Ascending aorta (tissue), 2 donors: ENCODE measurements around the gene SYT8. TPM values are rescaled to one million over a fixed set of nuclear protein-coding genes. Genes with fewer than 3 reads are reported as not detected.
A peak's percentile ranks its signal among the peaks of the same experiment; 100 is the strongest.

Source experiments
- DNase-seq, 2 donors: peaks; one replicate each; pipeline ENCODE4 v3.0.0-alpha.2; 2019; ENCODE audit warnings: low spot score in 2 of 2
- H3K27ac ChIP-seq, 2 donors: fragments of 200-600 bp; sonication (generic); one replicate each; pipeline ENCODE4 v1.5.1; 2016 to 2017; ENCODE audit warnings: mild to moderate bottlenecking in 1 of 2
- H3K27me3 ChIP-seq: fragments of 200-600 bp; sonication (generic); one replicate; pipeline ENCODE4 v1.5.1; 2017
- H3K36me3 ChIP-seq, 2 donors: fragments of 200-600 bp; sonication (generic); one replicate each; pipeline ENCODE4 v1.5.1; 2016
- H3K4me1 ChIP-seq, 2 donors: fragments of 200-600 bp; sonication (generic); one replicate each; pipeline ENCODE4 v1.5.1; 2016 to 2017; ENCODE audit warnings: mild to moderate bottlenecking in 1 of 2
- H3K4me3 ChIP-seq, 2 donors: fragments of 200-600 bp; sonication (generic); one replicate each; pipeline ENCODE4 v1.5.1; 2016 to 2017; ENCODE audit warnings: mild to moderate bottlenecking in 1 of 2
- H3K9me3 ChIP-seq, 2 donors: fragments of 200-600 bp; sonication (generic); one replicate each; pipeline ENCODE4 v1.5.1; 2016
- intact Hi-C: fragments of 100-400 bp; cut with DNase I; formaldehyde crosslinking; loops from one replicate; pipeline ENCODE4 v1.15.1; 2023
- total RNA-seq: library from RNA; depleted of rRNA; stranded (reverse); fragments of >200 nt; gene quantifications from one replicate; pipeline ENCODE4 v1.1.0, GENCODE V29; 2016
- TF ChIP-seq, protein P1 (sequence below), 3 experiments: fragments of 200-600 bp in 2 of 3; fragments of 450-650 bp in 1 of 3; sonication (generic) in 2 of 3; IDR thresholded peaks; one replicate each; pipeline ENCODE4 v1.5.1; 2016 to 2019; ENCODE audit warnings: antibody characterized with exemption in 3 of 3, mild to moderate bottlenecking in 1 of 3, moderate library complexity in 1 of 3

SYT8 gene
- total RNA-seq, 1 donor from 2014 or later, result not detected

DNA sequence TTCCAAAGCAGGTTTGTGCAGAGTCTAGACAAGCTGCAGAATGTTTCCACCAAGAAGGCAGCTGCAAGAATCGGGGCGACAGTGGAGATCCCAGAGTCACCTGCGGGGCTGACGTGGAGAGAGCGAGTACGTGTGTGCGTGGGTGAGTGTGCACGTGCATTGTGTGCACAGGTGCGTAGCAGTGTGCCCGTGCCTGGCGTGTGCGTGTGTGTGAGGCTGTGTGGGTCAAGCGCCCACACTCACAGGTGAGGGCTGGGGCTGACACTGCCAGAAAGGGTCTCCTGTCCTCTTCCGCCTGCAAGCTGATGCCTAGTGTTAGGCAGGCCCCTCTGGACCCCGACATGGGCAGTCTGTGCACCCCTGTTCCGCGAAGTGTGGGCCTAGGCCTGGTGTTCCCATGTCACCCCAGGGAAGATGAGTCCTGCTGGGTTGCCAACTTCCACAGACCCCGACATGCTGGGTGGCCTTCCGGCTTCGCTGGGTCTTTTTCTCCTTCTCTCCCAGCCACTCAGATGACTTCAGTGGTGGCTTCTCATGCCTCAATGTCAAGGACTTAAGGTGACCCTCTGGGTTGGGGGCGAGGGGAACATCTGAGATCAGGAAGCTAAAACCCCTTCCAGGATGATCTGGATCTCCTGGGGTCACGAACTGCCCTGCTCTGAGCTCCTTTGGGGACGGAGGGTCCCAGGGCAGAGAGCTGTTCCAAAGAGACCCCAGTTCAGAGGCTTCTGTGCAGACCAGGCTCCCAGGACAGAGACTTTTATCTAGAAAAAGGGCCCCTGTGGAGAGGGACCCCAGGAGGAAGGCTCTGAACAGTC, 10.4 kb upstream of the SYT8 start:
- H3K36me3 ChIP-seq, result no peaks in the 10 kb centered on the region
- TF ChIP-seq, protein P1, sequence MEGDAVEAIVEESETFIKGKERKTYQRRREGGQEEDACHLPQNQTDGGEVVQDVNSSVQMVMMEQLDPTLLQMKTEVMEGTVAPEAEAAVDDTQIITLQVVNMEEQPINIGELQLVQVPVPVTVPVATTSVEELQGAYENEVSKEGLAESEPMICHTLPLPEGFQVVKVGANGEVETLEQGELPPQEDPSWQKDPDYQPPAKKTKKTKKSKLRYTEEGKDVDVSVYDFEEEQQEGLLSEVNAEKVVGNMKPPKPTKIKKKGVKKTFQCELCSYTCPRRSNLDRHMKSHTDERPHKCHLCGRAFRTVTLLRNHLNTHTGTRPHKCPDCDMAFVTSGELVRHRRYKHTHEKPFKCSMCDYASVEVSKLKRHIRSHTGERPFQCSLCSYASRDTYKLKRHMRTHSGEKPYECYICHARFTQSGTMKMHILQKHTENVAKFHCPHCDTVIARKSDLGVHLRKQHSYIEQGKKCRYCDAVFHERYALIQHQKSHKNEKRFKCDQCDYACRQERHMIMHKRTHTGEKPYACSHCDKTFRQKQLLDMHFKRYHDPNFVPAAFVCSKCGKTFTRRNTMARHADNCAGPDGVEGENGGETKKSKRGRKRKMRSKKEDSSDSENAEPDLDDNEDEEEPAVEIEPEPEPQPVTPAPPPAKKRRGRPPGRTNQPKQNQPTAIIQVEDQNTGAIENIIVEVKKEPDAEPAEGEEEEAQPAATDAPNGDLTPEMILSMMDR (IDR thresholded peaks at IDR 0.05), result no peak
- H3K4me3 ChIP-seq, result no peak overlapping the region
- DNase-seq, result no peak
- no peaks in the 10 kb centered on the region for H3K9me3 ChIP-seq
- H3K4me1 ChIP-seq, result peaks cover 44 to 73% of the 10 kb centered on the region in 2 donors
- H3K27ac ChIP-seq, result peak overlapping the region; percentile 94 to 96
- no peaks in the 10 kb centered on the region for H3K27me3 ChIP-seq
- intact Hi-C loops, result loop anchor here (10.0 kb wide), 1 partner anchor 250 kb away; the partner anchor contains the start of gene DUSP8

DNA sequence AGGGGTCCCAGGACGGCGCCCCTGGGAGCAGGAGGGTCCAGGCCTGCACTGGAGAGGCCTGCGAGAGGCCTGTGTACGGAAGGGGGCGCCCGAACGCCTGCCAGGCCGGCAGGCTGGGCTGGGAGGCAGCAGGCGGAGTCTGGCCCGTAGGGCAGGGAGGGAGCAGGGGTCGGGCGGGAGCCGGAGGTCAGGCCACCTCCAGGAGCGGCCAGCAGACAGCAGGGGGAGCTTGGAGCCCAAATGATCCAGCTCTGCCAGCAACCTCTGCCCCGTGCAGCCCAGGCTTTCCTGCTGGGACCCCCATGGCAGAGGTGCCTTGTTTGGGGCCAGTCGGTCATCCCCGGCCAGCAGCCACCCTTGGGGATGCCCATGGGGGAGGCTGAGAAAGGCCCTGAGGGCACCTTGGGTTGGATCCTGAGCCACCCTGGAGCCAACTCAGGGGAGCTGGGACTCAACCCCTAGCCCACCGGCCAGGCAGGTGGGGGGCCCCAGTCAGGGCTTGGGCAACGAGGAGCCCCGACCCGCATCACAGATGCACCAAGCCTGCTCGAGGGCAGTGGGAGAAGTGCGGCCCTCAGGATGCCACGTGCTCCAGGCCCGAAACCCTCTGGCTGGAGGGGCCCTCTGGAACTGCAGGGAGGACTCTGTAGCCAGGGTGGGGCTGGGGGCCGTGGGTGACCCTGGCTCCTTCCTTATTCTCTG, 9.6 kb upstream of the SYT8 start:
- peak overlapping the region; percentile 94 to 96 for H3K27ac ChIP-seq
- H3K27me3 ChIP-seq, result no peaks in the 10 kb centered on the region
- H3K36me3 ChIP-seq, result no peaks in the 10 kb centered on the region
- intact Hi-C loops, result loop anchor here (10.0 kb wide), 1 partner anchor 250 kb away; the partner anchor contains the start of gene DUSP8
- H3K9me3 ChIP-seq, result no peaks in the 10 kb centered on the region
- DNase-seq, result peak in 1 of 2 donors; percentile 63
- peaks cover 48 to 77% of the 10 kb centered on the region in 2 donors for H3K4me1 ChIP-seq
- TF ChIP-seq, protein P1 (IDR thresholded peaks at IDR 0.05), result peak; percentile 17 to 47 (median 40)
- H3K4me3 ChIP-seq, result no peak overlapping the region

- Histone ChIP-seq H3K36me3 (no peaks in the 10 kb centered on the region), H3K4me1 (peaks cover 53 to 72% of the 10 kb centered on the region in 2 donors), H3K9me3 (no peaks in the 10 kb centered on the region), H3K4me3 (no peak overlapping the region), H3K27ac (peak overlapping the region; percentile 94 to 96), H3K27me3 (no peaks in the 10 kb centered on the region)
- intact Hi-C loops, result loop anchor here (2.0 to 10.0 kb wide), 3 partner anchors 63 to 575 kb away; partner anchors contain the start of genes CTSD, DUSP8 and TSSC4
- peak in 1 of 2 donors; percentile 61 for DNase-seq
- TF ChIP-seq, protein P1 (IDR thresholded peaks at IDR 0.05), result no peak
Measured at GRCh38 chr11:1825785-1826451, 8.9 kb upstream of the SYT8 start.

- TF ChIP-seq, protein P1 (IDR thresholded peaks at IDR 0.05), result peak in 1 of 3 experiments; percentile 31
- intact Hi-C loops, result loop anchor here (1.0 to 10.0 kb wide), 5 partner anchors 38 to 574 kb away; partner anchors contain the start of genes CTSD, DUSP8 and TSSC4
- no peaks in the 10 kb centered on the region for H3K36me3 ChIP-seq
- peak overlapping the region in 1 of 2 donors; percentile 38 for H3K4me3 ChIP-seq
- peak; percentile 68 to 92 for DNase-seq
- H3K27me3 ChIP-seq, result no peaks in the 10 kb centered on the region
- H3K9me3 ChIP-seq, result no peaks in the 10 kb centered on the region
- peaks cover 55 to 73% of the 10 kb centered on the region in 2 donors for H3K4me1 ChIP-seq
- peak overlapping the region; percentile 94 to 96 for H3K27ac ChIP-seq
Measured at GRCh38 chr11:1826552-1827094, 8.2 kb upstream of the SYT8 start.
